GM12891 (cell line): ENCODE measurements around the gene STAT6.

Experiments
- DNase-seq: peaks from one replicate; pipeline ENCODE4 v3.0.0; 2011; ENCODE audit warnings: low spot score; ENCODE audit not compliant: insufficient read length
- FAIRE-seq: peaks from 2 replicates; lab custom pipeline; 2011; peaks lifted over from hg19 to GRCh38; lab: Jason Lieb, UNC
- PAX5 ChIP-seq: IDR thresholded peaks from 2 replicates; pipeline ENCODE4 v1.6.1; 2011; ENCODE audit warnings: low read length, moderate library complexity, mild to moderate bottlenecking; ENCODE audit not compliant: insufficient read depth, severe bottlenecking
- POLR2A ChIP-seq: IDR thresholded peaks from 2 replicates; pipeline ENCODE4 v1.6.1; 2011; ENCODE audit warnings: low read depth, low read length, control low read depth
- POLR2AphosphoS5 ChIP-seq: IDR thresholded peaks from 2 replicates; pipeline ENCODE4 v1.6.1; 2011; ENCODE audit warnings: low read depth, low read length, control low read depth
- POU2F2 ChIP-seq: IDR thresholded peaks from 2 replicates; pipeline ENCODE4 v1.6.1; 2011; ENCODE audit warnings: low read depth, mild to moderate bottlenecking, control low read depth, low read length, moderate library complexity
- SPI1 ChIP-seq: IDR thresholded peaks from 2 replicates; pipeline ENCODE4 v1.6.1; 2011; ENCODE audit warnings: low read depth, low read length, control low read depth
- TAF1 ChIP-seq: IDR thresholded peaks from 2 replicates; pipeline ENCODE4 v1.6.1; 2011; ENCODE audit warnings: low read depth, low read length, control low read depth

STAT6 gene

DNA sequence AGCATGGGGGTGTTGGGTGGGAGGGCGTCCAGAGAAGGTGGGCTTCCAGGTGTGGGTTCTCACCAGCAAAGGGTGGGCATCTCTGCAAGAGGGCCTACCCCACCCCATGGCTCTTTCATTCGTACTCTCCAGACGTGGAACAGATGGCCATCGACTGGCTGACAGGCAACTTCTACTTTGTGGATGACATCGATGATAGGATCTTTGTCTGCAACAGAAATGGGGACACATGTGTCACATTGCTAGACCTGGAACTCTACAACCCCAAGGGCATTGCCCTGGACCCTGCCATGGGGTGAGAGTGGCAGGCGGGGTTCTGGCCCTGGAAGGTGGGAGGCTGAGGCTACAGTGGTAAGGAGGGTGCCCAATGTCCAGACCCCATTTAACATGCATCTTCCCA, 42.9 kb upstream of the STAT6 start:
- DNase-seq (no peak), FAIRE-seq (no peak)
- no peak for TF ChIP-seq PAX5
- no peak for TF ChIP-seq POU2F2
- TF ChIP-seq TAF1 = no peak
- no peak for TF ChIP-seq POLR2A
- no peak for TF ChIP-seq SPI1
- TF ChIP-seq POLR2AphosphoS5 = no peak

DNA sequence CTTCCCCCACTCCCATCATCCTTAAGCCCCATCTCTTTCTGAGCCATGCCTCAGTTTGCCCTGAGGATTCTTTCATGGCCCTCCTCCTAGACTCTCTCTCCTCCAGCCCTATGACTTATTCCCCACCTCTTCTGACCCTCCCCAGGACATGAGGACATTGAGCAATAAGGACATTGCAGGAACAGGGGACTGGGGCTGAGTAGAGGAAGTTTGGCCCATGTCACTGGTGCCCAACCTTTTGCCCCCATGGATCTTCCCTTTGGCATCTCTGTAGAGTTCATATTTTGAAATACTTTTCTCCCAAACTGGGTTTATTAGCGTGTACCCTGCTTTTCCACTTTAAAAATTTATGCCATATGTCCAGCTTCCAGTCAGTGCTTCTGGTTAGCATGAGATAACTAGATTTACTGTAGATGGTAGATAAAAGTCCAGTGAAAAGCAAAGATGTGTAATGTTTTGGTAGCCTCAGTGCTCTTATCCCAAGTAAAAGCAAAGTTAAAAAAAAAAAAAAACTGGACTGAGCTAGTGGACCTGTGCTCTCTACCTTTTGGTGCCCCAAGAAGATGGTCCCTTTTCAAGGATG, 42.3 kb upstream of the STAT6 start:
- DNase-seq = no peak
- FAIRE-seq = no peak
- TF ChIP-seq POLR2AphosphoS5 = no peak
- TF ChIP-seq SPI1 = no peak
- no peak for TF ChIP-seq TAF1
- no peak for TF ChIP-seq POLR2A
- no peak for TF ChIP-seq POU2F2
- TF ChIP-seq PAX5 = no peak

DNA sequence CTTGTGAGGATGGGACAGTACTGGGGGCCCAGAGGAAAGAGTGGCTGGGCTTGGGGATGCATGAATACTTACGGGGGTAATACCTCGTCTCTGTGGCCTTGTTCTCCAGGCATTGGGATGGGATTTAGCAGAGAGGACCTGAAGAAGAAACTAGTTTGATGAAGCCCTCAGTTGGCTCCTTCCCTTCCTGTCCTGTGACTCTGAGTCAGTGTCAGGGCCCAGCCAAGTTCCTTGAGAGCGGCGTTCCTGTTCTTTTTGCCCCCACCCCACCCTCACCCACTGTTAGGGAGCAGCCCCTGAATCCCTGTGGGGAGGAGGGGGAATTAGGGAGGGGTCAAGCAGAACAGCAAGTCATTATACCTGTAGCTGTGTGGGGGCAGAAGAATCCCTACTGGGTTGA, 41.5 kb upstream of the STAT6 start:
- no peak for DNase-seq
- FAIRE-seq = no peak
- TF ChIP-seq POU2F2 (no peak), PAX5 (no peak), POLR2AphosphoS5 (no peak), TAF1 (no peak), SPI1 (no peak), POLR2A (no peak)

GRCh38 chr12:57151741-57152630, 40.8 kb upstream of the STAT6 start:
- DNase-seq (no peak), FAIRE-seq (no peak)
- no peak for TF ChIP-seq POLR2AphosphoS5
- TF ChIP-seq SPI1 = no peak
- TF ChIP-seq POU2F2 = no peak

- DNase-seq (no peak), FAIRE-seq (no peak)
- TF ChIP-seq PAX5 = no peak
- no peak for TF ChIP-seq POLR2A
- TF ChIP-seq TAF1 = no peak
- no peak for TF ChIP-seq POLR2AphosphoS5
- TF ChIP-seq POU2F2 = no peak
- no peak for TF ChIP-seq SPI1
Observed at GRCh38 chr12:57150400-57151000, 39.3 kb upstream of the STAT6 start.

DNA sequence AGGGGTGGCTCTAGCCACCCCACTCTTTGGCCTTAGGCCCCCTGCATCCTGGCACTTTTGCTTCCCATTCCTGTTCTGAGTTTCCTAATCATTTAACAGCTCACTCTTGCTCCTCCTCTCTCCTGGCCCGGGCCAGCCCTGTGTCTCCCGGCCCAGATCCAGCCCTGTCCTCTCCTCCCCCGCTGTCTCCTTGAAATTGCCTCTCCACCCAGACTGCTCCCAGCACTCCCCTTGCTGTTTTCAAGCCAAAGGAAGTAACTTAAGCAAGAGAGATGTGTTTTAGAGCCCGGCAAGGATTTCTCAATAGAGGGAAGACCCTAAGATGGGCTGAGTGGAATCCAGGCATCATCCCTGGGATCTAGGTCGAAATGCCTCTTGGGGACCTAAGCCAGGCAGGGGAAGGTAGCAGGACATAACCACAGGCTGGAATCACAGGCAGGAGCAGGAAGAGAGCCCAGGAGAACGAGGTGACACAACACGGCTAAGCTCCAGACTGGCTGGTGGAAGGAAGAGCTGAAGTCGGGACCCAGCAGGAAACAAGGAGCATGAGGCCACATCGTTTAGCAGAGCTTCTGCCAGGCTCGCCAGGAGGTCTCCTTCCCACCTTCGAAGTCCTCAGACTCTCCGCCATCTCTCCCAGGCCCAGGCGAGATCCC, 38.2 kb upstream of the STAT6 start:
- TF ChIP-seq SPI1 (no peak), PAX5 (no peak), TAF1 (no peak), POU2F2 (no peak), POLR2A (no peak), POLR2AphosphoS5 (no peak)
- DNase-seq (no peak), FAIRE-seq (no peak)

GRCh38 chr12:57148469-57149244, 37.5 kb upstream of the STAT6 start:
- no peak for TF ChIP-seq SPI1
- TF ChIP-seq PAX5 = no peak
- no peak for TF ChIP-seq TAF1
- no peak for TF ChIP-seq POLR2AphosphoS5
- no peak for TF ChIP-seq POU2F2
- no peak for TF ChIP-seq POLR2A
- DNase-seq (no peak), FAIRE-seq (no peak)

DNA sequence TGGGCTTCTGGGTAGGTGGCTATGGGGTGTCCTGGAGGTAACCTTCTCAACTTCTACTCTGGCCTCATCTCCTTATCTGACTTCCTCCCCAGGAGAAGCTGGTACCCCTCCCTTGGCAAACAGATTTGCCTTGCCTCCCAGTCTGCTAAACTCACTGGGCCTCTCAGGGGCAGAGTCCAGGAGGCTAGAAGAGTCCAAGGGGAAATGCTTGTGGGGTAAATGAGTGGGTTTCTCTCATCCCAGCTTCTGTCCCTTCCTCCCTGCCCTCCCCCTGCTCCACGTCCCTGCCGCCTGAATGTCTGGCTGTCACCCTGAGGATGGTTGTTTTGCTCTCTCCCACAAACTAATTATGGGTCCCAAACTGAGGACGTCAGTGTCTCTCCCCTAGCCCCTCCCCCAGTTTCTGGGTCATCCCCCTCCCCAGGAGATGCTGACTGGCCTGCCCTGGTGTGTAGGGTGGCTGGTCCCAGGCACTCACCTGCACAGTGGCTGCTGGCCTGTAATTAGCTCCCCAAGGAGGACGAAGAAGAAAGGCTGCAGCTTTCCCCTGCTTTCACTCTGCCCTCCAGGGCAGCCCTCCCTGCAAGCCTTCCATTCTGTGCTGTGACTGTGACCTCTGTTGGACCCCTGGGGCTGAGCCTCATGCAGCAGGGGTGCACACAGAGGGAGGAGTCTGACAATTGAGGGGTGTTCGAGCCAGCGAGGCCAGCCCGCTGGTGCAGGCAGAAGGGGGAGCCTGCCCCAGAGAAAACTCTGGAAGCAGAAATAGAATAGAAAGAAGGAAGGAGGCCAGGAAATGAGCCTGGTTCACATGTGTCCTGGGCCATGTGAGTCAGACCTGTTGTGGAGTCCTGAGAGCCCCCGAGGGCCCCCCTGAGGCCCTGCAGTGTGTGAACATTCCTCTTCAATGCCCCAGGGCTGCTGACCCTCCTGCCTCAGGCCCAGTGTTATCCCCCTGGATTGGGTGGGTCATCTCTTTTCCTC, 36.1 kb upstream of the STAT6 start, which contains the start of gene LRP1-AS:
Gene LRP1-AS, minus strand, starts transcription at position 659 of the 984 bp plus-strand sequence.
- FAIRE-seq = no peak
- TF ChIP-seq POLR2A (no peak), TAF1 (no peak), PAX5 (no peak), POLR2AphosphoS5 (no peak), SPI1 (no peak), POU2F2 (no peak)
- no peak for DNase-seq
